ENCODE results near the gene LIFR. TPM values are rescaled to one million over a fixed set of nuclear protein-coding genes. Genes with fewer than 3 reads are reported as not detected.

LIFR gene
- polyA plus RNA-seq, 3 donors from 2014 or later = not detected

- Mint-ChIP-seq H3K4me1 (peaks cover 44 to 54% of the 10 kb centered on the region in 2 donors), H3K36me3 (no peaks in the 10 kb centered on the region), H3K27ac (peak overlapping the region in 1 of 6 donors; percentile 36), H3K4me3 (peak overlapping the region; percentile 56 to 80 (median 65)), H3K27me3 (ENCODE audit: low read depth in 3 of 3) (peaks cover 45 to 57% (median 52%) of the 10 kb centered on the region in 3 donors), H3K9me3 (peaks cover 0 to 3% (median 0%) of the 10 kb centered on the region in 6 donors)
- DNase-seq = no peak
Observed at GRCh38 chr5:38453921-38454320, 102.5 kb downstream of the LIFR start.

GRCh38 chr5:38453506-38453905, 102.9 kb downstream of the LIFR start:
- Mint-ChIP-seq H3K4me1 (peaks cover 44 to 54% of the 10 kb centered on the region in 2 donors), H3K27ac (peak overlapping the region in 3 of 6 donors; percentile 36 to 68 (median 41)), H3K27me3 (ENCODE audit: low read depth in 3 of 3) (peaks cover 48 to 60% (median 50%) of the 10 kb centered on the region in 3 donors), H3K36me3 (no peaks in the 10 kb centered on the region), H3K9me3 (peaks cover 0 to 3% (median 0%) of the 10 kb centered on the region in 6 donors), H3K4me3 (peak overlapping the region; percentile 56 to 80 (median 65))
- peak; percentile 77 to 78 (median 78) for DNase-seq

- H3K36me3 Mint-ChIP-seq = peaks cover 0 to 2% (median 0%) of the 10 kb centered on the region in 3 donors
- H3K27ac Mint-ChIP-seq = no peak overlapping the region
- H3K4me3 Mint-ChIP-seq = peak overlapping the region in 1 of 5 donors; percentile 2
- peaks cover 42 to 61% (median 43%) of the 10 kb centered on the region in 3 donors for H3K27me3 Mint-ChIP-seq (ENCODE audit: low read depth in 3 of 3)
- no peak for DNase-seq
- peaks cover 44 to 54% of the 10 kb centered on the region in 2 donors for H3K4me1 Mint-ChIP-seq
- peaks cover 0 to 3% (median 0%) of the 10 kb centered on the region in 6 donors for H3K9me3 Mint-ChIP-seq
Observed at GRCh38 chr5:38452201-38452600, 104.2 kb downstream of the LIFR start.

- Mint-ChIP-seq H3K27ac (no peak overlapping the region), H3K36me3 (peaks cover 0 to 3% (median 0%) of the 10 kb centered on the region in 3 donors), H3K4me1 (peaks cover 39 to 47% of the 10 kb centered on the region in 2 donors), H3K4me3 (no peak overlapping the region), H3K9me3 (peaks cover 0 to 3% (median 0%) of the 10 kb centered on the region in 6 donors), H3K27me3 (ENCODE audit: low read depth in 3 of 3) (peaks cover 42 to 59% (median 44%) of the 10 kb centered on the region in 3 donors)
- no peak for DNase-seq
Observed at GRCh38 chr5:38451074-38451725, 105.2 kb downstream of the LIFR start.

GRCh38 chr5:38450627-38451026, 105.8 kb downstream of the LIFR start:
- Mint-ChIP-seq H3K27ac (no peak overlapping the region), H3K4me1 (peaks cover 34 to 41% of the 10 kb centered on the region in 2 donors), H3K4me3 (no peak overlapping the region), H3K36me3 (peaks cover 0 to 3% (median 0%) of the 10 kb centered on the region in 3 donors), H3K9me3 (peaks cover 0 to 3% (median 0%) of the 10 kb centered on the region in 6 donors), H3K27me3 (ENCODE audit: low read depth in 3 of 3) (peaks cover 40 to 53% (median 41%) of the 10 kb centered on the region in 3 donors)
- no peak for DNase-seq

GRCh38 chr5:38448568-38449350, 107.7 kb downstream of the LIFR start:
- Mint-ChIP-seq H3K4me3 (no peak overlapping the region), H3K27ac (no peak overlapping the region), H3K36me3 (peaks cover 0 to 3% (median 0%) of the 10 kb centered on the region in 3 donors), H3K4me1 (peaks cover 18 to 22% of the 10 kb centered on the region in 2 donors), H3K27me3 (ENCODE audit: low read depth in 3 of 3) (peaks cover 32 to 41% (median 37%) of the 10 kb centered on the region in 3 donors), H3K9me3 (peaks cover 0 to 5% (median 0%) of the 10 kb centered on the region in 6 donors)
- no peak for DNase-seq

- Mint-ChIP-seq H3K36me3 (peaks cover 0 to 3% (median 0%) of the 10 kb centered on the region in 3 donors), H3K4me3 (no peak overlapping the region), H3K27ac (no peak overlapping the region), H3K27me3 (ENCODE audit: low read depth in 3 of 3) (peaks cover 27 to 35% (median 34%) of the 10 kb centered on the region in 3 donors), H3K4me1 (peaks cover 8 to 12% of the 10 kb centered on the region in 2 donors), H3K9me3 (peaks cover 0 to 5% (median 0%) of the 10 kb centered on the region in 6 donors)
- DNase-seq = no peak
Observed at GRCh38 chr5:38447786-38448185, 108.7 kb downstream of the LIFR start.

GRCh38 chr5:38447056-38447455, 109.4 kb downstream of the LIFR start:
- H3K4me1 Mint-ChIP-seq = peaks cover 2 to 6% of the 10 kb centered on the region in 2 donors
- peaks cover 0 to 3% (median 0%) of the 10 kb centered on the region in 3 donors for H3K36me3 Mint-ChIP-seq
- DNase-seq = no peak
- no peak overlapping the region for H3K27ac Mint-ChIP-seq
- H3K9me3 Mint-ChIP-seq = peaks cover 0 to 2% (median 0%) of the 10 kb centered on the region in 6 donors
- no peak overlapping the region for H3K4me3 Mint-ChIP-seq
- H3K27me3 Mint-ChIP-seq (ENCODE audit: low read depth in 3 of 3) = peaks cover 22 to 35% (median 34%) of the 10 kb centered on the region in 3 donors

GRCh38 chr5:38446029-38446522, 110.4 kb downstream of the LIFR start:
- no peak overlapping the region for H3K27ac Mint-ChIP-seq
- peaks cover 0 to 3% (median 0%) of the 10 kb centered on the region in 3 donors for H3K36me3 Mint-ChIP-seq
- H3K4me1 Mint-ChIP-seq = peaks cover 1 to 3% of the 10 kb centered on the region in 2 donors

GRCh38 chr5:38445374-38446028, 110.9 kb downstream of the LIFR start:
- H3K36me3 Mint-ChIP-seq = peaks cover 0 to 3% (median 0%) of the 10 kb centered on the region in 3 donors
- no peak overlapping the region for H3K27ac Mint-ChIP-seq
- H3K4me1 Mint-ChIP-seq = no peaks in the 10 kb centered on the region
- H3K4me3 Mint-ChIP-seq = no peak overlapping the region
- H3K27me3 Mint-ChIP-seq (ENCODE audit: low read depth in 3 of 3) = peaks cover 19 to 30% (median 29%) of the 10 kb centered on the region in 3 donors
- H3K9me3 Mint-ChIP-seq = peaks cover 0 to 2% (median 0%) of the 10 kb centered on the region in 6 donors
- DNase-seq = no peak

More at GRCh38 chr5:38446029-38446522, 110.4 kb downstream of the LIFR start:
- no peak overlapping the region for H3K4me3 Mint-ChIP-seq
- H3K9me3 Mint-ChIP-seq = peaks cover 0 to 2% (median 0%) of the 10 kb centered on the region in 6 donors
- H3K27me3 Mint-ChIP-seq (ENCODE audit: low read depth in 3 of 3) = peaks cover 24 to 33% (median 31%) of the 10 kb centered on the region in 3 donors
- no peak for DNase-seq

GRCh38 chr5:38443390-38443789, 113.1 kb downstream of the LIFR start:
- H3K4me3 Mint-ChIP-seq = no peak overlapping the region
- peaks cover 0 to 2% (median 0%) of the 10 kb centered on the region in 6 donors for H3K9me3 Mint-ChIP-seq
- no peak for DNase-seq
- H3K27ac Mint-ChIP-seq = no peak overlapping the region
- peaks cover 8 to 17% (median 11%) of the 10 kb centered on the region in 3 donors for H3K27me3 Mint-ChIP-seq (ENCODE audit: low read depth in 3 of 3)
- no peaks in the 10 kb centered on the region for H3K4me1 Mint-ChIP-seq
- H3K36me3 Mint-ChIP-seq = peaks cover 0 to 3% (median 0%) of the 10 kb centered on the region in 3 donors

- H3K27ac Mint-ChIP-seq = no peak overlapping the region
- H3K27me3 Mint-ChIP-seq (ENCODE audit: low read depth in 3 of 3) = peaks cover 4 to 14% (median 8%) of the 10 kb centered on the region in 3 donors
- H3K4me3 Mint-ChIP-seq = no peak overlapping the region
- H3K36me3 Mint-ChIP-seq = peaks cover 0 to under 1% (median 0%) of the 10 kb centered on the region in 3 donors
- no peaks in the 10 kb centered on the region for H3K4me1 Mint-ChIP-seq
- DNase-seq = no peak
- peaks cover 0 to 2% (median 0%) of the 10 kb centered on the region in 6 donors for H3K9me3 Mint-ChIP-seq
Observed at GRCh38 chr5:38442247-38442573, 114.2 kb downstream of the LIFR start.

Data from immature natural killer cell (primary cell).